ENCODE measurements around the gene MKS1. TPM values are rescaled to one million over a fixed set of nuclear protein-coding genes. Genes with fewer than 3 reads are reported as not detected.

Gene MKS1
- total RNA-seq, 1 experiment from 2014 or later: 16.8 TPM

DNA sequence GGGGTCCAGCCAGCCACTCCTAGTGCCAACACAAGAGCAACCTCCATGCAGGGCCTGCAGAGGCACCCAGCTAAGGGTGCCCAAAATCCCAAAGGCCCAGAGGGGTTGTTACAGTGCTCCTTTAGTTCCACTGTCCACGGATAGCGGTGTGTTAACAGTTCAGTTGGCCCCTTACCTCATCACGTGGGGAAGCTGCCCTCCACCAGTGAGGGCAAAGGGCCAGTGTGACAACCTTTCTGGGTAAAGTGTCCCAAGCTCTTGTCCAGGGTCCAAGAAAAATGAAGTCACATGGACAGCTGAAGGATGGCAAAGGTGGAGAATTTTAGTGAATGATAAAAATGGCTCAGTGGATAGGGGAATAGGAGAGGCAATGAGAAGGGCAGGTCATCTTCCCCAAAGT lies 8.7 kb upstream of the MKS1 start:
- no peak for DNase-seq
- Histone ChIP-seq H3K4me3 (no peak overlapping the region), H3K27me3 (no peaks in the 10 kb centered on the region), H3K9me3 (no peaks in the 10 kb centered on the region), H3K36me3 (no peaks in the 10 kb centered on the region)

DNA sequence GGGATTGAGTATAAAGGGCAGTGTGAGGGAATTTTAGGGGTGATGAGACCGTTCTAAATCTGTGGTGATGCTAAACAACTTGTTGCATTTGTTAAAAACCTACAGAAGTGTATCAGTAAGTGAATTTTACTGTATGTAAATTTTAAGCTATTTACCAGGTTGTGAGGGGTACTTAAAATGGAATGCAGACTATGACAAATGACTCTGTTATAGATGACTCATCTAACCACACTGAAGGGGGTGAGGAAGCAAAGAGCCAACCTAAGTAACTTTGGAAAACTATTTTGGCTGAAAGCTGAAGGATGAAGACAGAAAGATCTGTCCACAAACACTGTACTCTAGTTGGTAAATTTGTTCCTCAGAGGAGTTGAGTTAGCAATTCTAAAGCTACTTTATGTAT lies 5.3 kb upstream of the MKS1 start:
- Histone ChIP-seq H3K36me3 (no peaks in the 10 kb centered on the region), H3K27me3 (no peaks in the 10 kb centered on the region), H3K4me3 (no peak overlapping the region), H3K9me3 (no peaks in the 10 kb centered on the region)
- no peak for DNase-seq

DNA sequence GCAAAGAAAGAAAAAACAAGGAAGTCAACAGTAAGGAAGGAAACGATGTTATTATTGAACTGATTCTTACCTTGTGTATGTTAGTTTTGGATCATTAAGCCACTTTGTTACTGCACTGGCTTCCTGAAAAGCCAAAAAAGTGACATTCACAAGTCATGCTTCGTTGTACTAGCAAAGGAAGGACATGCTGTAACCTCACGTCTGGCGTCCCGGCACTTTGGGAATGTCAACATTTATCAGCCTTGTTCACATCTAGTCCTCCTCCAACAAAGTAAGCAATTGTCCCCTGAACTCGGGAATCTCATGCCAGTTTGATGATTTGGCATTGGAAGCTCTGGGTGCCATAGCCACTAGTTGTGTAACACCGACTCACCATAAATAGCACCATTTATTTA lies 731 bp upstream of the MKS1 start:
- H3K4me3 ChIP-seq: peak overlapping the region; percentile 70
- no peak for DNase-seq
- no peaks in the 10 kb centered on the region for H3K36me3 ChIP-seq
- no peaks in the 10 kb centered on the region for H3K27me3 ChIP-seq
- H3K9me3 ChIP-seq: no peaks in the 10 kb centered on the region

DNA sequence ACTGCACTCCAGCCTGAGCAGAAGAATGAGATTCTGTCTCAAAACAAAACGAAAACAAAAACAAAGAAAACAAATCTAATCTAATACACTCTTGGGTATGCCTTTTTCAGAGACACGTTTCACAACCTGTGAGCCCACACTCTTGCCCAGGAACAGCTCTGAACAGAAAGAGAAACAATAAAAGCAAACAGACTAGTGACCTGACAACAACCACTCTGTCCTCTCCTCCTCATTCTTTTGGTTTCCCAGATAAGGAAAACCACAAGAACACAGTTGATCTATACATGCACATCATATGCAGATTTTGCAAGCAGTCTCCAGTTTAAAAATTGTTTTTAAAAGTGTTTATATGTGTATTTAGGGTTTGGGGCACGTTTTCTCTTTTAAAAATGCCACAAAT lies 1.3 kb downstream of the MKS1 start:
- no peak for DNase-seq
- Histone ChIP-seq H3K27me3 (no peaks in the 10 kb centered on the region), H3K36me3 (peaks cover 2% of the 10 kb centered on the region; the same call in 1 of the 2 replicates), H3K9me3 (no peaks in the 10 kb centered on the region), H3K4me3 (no peak overlapping the region)

DNA sequence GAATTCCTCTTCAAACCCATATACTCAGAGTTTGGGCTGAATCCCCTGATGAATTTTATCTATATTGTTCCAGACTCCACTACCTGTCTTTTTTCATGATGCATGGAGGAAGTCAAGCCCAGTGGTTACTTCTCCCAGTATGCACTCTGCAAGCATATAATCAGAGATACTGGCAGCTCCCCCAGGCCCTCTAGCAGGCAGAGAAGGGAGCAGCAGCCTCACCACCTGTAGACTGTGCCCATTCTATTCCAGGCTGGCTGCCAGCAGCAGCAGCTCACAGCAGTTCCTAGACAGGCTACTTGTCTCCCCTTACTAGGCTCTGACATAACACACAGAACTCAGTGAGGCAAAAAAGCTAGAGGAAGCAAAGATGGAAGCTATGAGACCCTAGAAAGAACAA lies 3.4 kb downstream of the MKS1 start:
- peak; percentile 55 for DNase-seq
- H3K9me3 ChIP-seq: no peaks in the 10 kb centered on the region
- no peaks in the 10 kb centered on the region for H3K27me3 ChIP-seq
- peaks cover 2% of the 10 kb centered on the region for H3K36me3 ChIP-seq
- no peak overlapping the region for H3K4me3 ChIP-seq

DNA sequence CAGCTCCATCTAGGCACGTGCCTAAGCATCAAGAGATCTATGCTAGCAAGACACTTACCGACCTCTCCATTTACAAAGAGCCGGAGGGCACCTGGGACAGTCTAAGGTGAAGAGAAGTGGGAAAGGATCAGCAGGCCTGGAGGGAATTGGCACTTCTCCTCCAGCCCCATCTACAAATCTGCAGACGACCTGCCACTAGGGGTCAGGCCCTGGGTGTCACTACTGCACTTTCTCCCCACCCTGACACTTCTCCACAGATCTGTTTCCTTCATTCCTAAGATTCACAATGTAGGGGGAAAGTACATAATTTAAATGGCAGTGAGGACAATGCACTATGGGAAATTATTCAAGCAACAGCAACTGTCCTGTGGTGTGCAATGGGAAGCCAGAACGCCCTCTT lies 8.1 kb downstream of the MKS1 start:
- Histone ChIP-seq H3K9me3 (no peaks in the 10 kb centered on the region), H3K27me3 (no peaks in the 10 kb centered on the region), H3K4me3 (no peak overlapping the region), H3K36me3 (peaks cover 5% of the 10 kb centered on the region)
- DNase-seq: no peak

DNA sequence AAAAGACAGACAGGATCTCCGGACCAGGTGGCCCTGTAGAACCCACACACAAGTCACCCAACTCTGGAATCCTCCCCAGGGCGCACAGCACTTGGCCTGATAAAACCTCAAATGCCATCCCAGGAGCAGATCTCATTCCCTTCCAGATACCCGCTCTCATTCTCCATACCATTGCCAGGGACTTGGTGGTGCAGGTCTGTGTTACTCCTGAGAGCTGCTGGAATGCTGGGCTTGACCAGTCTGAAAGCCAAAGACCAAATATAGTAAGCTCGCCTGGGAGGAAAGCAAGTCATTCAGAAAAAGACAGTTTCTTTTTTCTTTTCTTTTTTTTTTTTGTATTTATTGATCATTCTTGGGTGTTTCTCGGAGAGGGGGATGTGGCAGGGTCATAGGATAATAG lies 10.7 kb downstream of the MKS1 start:
- Histone ChIP-seq H3K4me3 (no peak overlapping the region), H3K9me3 (no peaks in the 10 kb centered on the region), H3K27me3 (no peaks in the 10 kb centered on the region), H3K36me3 (peaks cover 5% of the 10 kb centered on the region)
- no peak for DNase-seq

DNA sequence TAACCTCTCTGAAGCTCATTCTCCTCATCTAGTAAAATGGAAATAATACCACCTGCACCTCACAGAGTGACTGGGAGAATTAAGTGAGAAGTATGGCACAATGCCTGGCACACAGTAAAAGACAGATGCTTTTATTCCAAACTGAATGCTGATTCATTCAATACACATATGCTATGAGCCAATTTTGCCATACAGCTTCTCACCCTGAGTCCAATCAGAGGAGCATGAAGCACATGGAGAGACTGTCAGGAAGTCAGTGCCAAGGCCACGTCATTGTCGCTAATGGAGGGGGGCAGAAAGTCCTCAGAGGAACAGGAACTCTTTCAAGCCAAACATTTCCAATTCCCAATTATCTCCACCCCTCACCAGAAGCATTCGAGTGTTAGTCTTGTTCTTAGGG lies 11.6 kb downstream of the MKS1 start:
- no peaks in the 10 kb centered on the region for H3K9me3 ChIP-seq
- DNase-seq: peak; percentile 73
- no peaks in the 10 kb centered on the region for H3K27me3 ChIP-seq
- no peak overlapping the region for H3K4me3 ChIP-seq
- peaks cover 3% of the 10 kb centered on the region; the same call in 1 of the 2 replicates for H3K36me3 ChIP-seq

DNA sequence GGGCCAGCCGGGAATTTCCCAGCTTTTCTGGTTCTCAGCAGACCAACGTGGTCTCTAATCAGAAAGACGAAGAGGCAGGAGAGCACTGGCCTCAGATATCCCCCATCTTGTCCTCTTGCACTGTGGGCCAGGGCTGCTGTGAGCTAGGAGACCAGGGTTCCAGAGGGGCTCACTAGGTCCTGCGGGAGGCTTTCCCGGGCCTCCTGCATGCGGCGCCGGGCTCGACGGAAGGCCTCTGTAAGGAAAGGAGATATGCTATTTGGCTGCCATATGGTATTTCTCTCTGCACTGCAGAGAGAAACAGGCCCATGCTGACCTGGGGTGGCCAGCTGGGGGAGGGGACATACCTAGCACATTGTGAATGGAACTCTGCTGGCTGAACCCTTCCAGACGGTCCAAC lies 13.1 kb downstream of the MKS1 start:
- H3K4me3 ChIP-seq: no peak overlapping the region
- H3K36me3 ChIP-seq: 0 out of 2 replicates have a peak, but pooled peaks cover 3% of the 10 kb centered on the region
- DNase-seq: no peak
- no peaks in the 10 kb centered on the region for H3K27me3 ChIP-seq
- no peaks in the 10 kb centered on the region for H3K9me3 ChIP-seq

DNA sequence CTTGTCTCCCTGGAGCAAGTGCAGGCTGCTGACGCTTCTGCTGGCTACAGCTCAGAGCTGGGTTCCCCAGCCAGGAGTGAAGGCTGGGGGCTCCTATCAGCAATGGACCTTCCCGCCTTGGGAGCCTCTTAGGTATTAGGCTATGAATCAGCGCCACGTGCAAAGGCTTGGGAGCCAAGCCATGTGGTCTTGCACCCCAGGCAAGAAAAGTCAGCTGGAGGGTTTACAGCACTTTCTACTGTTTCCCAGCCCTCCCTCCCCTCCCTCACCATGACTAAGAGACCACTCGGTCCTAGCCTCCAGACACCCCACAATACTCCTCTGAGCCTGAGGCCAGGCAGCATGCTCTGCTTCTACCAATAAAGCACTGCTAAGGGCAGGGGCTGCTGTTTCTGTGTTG lies 14.3 kb downstream of the MKS1 start:
- DNase-seq: peak; percentile 25
- Histone ChIP-seq H3K4me3 (no peak overlapping the region), H3K9me3 (no peaks in the 10 kb centered on the region), H3K36me3 (0 out of 2 replicates have a peak, but pooled peaks cover 3% of the 10 kb centered on the region), H3K27me3 (no peaks in the 10 kb centered on the region; the same call in 1 of the 2 replicates)

DNA sequence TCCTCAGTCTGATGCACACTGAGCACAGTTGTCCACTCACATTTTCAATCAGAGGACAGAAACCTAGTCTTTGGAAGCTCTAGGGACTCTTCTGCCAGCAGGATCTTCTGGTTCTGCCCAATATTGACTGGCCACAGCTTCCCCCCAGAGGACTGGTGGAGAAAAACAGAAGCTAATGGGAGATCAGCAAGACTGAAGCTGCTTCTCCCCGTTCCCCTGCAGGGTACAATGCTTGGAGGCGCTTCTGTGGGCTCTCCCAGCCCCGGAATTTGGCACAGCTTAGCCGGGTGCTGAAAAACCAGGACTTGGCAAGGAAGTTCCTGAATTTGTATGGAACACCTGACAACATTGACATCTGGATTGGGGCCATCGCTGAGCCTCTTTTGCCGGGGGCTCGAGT lies 16.2 kb downstream of the MKS1 start:
- Histone ChIP-seq H3K9me3 (no peaks in the 10 kb centered on the region), H3K36me3 (0 out of 2 replicates have a peak, but pooled peaks cover 3% of the 10 kb centered on the region), H3K4me3 (no peak overlapping the region), H3K27me3 (peaks cover 14% of the 10 kb centered on the region; the same call in 1 of the 2 replicates)
- no peak for DNase-seq

DNA sequence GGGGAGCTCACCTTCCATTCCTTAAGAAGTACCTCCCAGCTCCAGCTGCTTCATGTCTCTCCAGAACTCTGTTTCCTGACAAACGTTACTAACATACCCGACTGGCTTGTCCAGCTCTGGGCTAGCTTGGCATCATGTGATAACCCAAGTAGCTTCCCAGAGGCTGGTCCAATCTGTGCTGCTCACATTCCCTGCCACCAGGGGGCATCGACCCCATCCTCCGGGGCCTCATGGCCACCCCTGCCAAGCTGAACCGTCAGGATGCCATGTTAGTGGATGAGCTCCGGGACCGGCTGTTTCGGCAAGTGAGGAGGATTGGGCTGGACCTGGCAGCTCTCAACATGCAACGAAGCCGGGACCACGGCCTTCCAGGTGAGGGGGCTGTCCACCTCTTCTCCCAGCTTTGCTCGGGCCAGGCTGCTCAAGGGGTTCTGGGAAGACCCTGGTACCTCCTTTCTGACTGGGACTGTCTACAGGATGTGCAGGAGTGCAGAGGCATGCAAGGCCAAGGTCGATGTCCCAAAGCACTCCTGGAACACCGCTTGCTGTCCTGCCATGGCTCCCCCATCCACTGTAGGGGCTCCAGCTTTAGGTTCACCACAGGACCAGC lies 18.9 kb downstream of the MKS1 start:
- peaks cover 22% of the 10 kb centered on the region; the same call in 1 of the 2 replicates for H3K27me3 ChIP-seq
- no peak overlapping the region for H3K4me3 ChIP-seq
- no peaks in the 10 kb centered on the region for H3K36me3 ChIP-seq
- DNase-seq: peak; percentile 71
- no peaks in the 10 kb centered on the region for H3K9me3 ChIP-seq

DNA sequence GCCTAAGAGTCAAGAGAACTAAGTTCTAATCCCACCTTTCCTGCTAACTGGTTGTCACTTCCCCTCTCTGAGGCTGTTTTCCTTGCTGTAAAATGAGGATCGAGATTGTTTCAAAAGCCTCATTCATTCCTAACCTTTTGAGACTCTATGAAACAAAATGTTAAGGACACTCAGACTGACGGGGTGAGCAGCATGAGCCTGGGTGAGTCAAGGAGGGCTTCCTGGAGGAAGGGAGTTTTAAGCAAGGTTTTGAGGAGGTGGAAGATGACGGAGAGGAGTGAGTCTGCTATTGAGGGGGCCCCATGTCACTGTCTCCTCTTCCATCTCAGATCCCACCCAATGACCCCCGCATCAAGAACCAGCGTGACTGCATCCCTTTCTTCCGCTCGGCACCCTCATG lies 22.4 kb downstream of the MKS1 start:
- DNase-seq: no peak
- Histone ChIP-seq H3K4me3 (no peak overlapping the region), H3K36me3 (no peaks in the 10 kb centered on the region), H3K9me3 (no peaks in the 10 kb centered on the region), H3K27me3 (peaks cover 22% of the 10 kb centered on the region; the same call in 1 of the 2 replicates)

DNA sequence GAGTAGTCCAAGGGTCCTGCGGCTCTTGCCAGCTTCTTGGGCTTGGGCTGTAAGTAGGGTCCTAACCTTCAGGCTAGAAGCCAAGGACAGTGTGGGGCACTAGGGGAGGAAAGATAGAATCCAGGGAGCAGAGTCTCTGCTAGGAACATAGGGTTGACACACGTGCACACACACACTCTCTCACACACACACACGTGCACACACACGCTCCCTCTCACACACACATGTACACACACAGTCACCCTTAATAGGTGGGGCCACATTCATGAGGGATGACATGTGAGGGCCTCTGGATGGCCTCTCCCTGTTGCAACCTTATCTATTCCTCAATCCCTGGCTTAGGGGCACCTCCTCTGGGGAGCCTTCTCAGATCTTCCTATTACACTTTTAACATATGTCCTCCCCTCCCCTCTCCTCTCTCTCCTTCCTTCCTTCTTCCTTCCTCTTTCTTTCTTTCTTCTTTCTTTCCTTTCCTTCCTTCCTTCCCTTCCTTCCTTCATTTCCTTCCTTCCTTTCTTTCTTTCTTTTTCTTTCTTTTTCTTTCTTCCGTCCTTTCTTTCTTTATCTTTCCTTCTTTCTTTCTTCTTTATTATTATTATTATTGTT lies 23.4 kb downstream of the MKS1 start:
- Histone ChIP-seq H3K36me3 (no peaks in the 10 kb centered on the region), H3K4me3 (no peak overlapping the region), H3K27me3 (peaks cover 22% of the 10 kb centered on the region; the same call in 1 of the 2 replicates), H3K9me3 (no peaks in the 10 kb centered on the region)
- no peak for DNase-seq

DNA sequence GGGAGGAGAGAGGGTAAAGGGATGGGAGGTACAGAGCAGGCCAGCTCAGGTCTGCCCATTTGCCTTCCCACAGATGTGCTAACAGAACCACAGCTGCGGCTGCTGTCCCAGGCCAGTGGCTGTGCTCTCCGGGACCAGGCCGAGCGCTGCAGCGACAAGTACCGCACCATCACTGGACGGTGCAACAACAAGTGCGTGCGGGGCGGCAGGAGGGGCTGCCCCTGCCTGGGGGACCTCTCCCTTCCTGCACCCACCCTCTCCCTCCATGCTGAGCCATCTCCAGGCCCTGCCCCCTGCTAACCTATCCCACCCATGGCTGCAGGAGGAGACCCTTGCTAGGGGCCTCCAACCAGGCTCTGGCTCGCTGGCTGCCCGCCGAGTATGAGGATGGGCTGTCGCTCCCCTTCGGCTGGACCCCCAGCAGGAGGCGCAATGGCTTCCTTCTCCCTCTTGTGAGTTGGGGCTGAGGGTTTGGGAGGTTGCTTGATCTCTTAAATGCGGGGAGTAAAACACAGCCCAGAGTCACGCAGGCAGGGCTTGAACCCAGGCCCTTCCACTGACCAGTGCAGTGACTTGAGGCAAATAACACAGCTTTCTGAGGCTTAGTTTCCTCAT lies 25.3 kb downstream of the MKS1 start:
- no peaks in the 10 kb centered on the region for H3K9me3 ChIP-seq
- peaks cover 16% of the 10 kb centered on the region; the same call in 1 of the 2 replicates for H3K27me3 ChIP-seq
- DNase-seq: no peak
- no peak overlapping the region for H3K4me3 ChIP-seq
- no peaks in the 10 kb centered on the region for H3K36me3 ChIP-seq

DNA sequence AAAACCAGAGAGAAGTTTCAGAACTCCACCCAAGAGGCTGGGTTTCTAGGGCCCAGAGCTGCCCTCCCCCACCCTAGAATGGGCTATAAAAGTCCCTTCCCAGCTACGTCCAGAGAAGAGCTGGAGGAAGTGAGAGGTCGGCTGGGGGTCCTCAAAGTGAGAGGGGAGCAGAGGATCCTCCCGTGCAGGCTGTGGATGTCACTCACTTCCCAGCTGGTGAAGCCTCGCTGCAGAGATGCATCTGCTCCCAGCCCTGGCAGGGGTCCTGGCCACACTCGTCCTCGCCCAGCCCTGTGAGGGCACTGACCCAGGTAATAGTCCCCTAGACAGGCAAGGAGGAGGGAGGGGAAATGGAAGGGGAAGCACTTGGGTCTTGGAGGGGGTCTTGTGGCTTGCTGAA lies 26.4 kb downstream of the MKS1 start, which contains the start of gene EPX:
EPX (plus strand) TSS at position 115 of the 400 bp plus-strand sequence; CDS start at position 236, 121 bp downstream.
- Histone ChIP-seq H3K4me3 (no peak within 1 kb of the TSS), H3K36me3 (no peaks in the 10 kb centered on the region), H3K9me3 (no peaks in the 10 kb centered on the region), H3K27me3 (peaks cover 7% of the 10 kb centered on the region; the same call in 1 of the 2 replicates)
- no peak for DNase-seq

DNA sequence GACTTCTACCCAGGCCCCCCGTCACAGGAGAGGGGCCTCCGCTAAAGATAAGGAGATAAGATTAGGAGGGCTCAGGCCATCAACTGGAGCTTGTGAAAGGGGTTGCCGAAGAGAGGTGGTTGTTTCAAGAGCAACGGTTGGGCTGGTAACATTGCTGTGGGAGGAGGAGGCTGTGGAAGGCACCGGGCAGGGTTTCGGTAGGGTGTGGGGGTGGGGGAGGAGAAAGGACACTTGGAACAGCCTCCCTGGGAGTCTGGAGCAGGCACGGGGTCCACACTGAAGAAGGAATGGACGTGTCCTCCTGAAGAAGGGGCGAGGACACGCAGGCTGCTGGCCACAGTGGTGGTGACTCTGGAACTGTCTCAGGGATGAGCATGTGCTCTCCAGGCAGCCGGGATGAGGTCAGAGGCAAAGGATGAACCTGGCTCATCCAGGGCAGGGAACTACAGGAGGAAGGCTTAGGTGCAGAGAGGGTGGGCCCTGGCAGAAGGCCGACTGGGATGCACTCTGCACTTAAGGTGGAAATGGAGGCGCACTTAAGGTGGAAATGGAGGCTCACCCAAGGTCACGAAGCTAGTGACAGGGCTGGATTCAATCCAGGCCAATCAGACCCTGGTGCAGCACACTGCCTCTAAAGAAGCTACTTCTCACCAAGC lies 27.7 kb downstream of the MKS1 start:
- DNase-seq: no peak
- H3K4me3 ChIP-seq: no peak overlapping the region
- no peaks in the 10 kb centered on the region for H3K36me3 ChIP-seq
- H3K9me3 ChIP-seq: no peaks in the 10 kb centered on the region
- H3K27me3 ChIP-seq: no peaks in the 10 kb centered on the region; the same call in 1 of the 2 replicates

All from MG63 (cell line).